NCI-H226 (cell line): ENCODE measurements around the gene FMR1.
A peak's percentile ranks its signal among the peaks of the same experiment; 100 is the strongest.

Experiments
- DNase-seq: peaks from one replicate; pipeline ENCODE4 v3.0.0-alpha.2; 2015

Gene FMR1

DNA sequence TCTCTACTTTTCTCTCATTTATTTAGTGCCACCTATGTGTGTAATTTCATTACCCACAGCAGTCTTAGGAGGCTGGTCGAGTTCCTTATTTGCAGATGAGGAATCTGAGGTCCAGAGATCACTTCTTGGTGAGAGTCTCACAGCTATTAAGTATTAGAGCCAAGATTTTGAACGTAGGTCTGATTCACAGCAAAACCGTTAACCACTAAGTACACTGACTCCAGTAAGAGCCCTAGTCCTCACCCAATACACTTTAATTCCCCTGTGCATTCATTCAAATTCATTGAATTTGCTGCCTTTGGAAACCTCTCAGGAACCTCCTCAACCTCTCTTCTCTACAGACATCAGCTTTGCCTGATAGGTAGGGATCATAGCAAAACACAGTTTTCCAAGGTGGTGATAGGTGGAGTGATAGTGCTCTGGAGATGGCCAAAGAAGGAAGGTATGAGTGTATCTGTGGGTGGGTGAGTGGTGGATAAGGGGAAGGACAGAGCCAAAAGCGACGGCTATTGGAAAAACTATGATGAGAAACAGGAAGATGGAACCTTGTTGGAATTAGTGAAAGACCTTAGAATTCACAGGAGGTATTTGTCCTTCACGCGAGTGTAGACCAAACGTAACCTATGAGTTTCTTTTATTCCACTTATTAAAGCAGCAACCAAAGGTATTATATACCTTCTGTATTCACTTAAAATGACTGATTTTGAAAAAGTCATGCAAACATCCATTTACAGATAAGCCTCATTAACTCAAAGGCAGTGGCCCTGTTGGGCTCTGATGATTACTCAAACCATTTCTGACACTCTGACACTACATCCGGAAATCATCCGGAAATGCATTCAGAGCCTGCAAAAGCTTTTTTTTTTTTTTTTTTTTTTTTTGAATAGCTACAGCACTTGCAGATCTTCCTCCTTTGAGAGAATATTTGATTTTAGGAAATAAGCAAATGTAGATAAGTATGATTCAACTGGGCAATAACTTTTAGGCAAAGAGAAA lies 6.3 kb downstream of the FMR1 start:
- DNase-seq = peak; percentile 34

- peak; percentile 33 for DNase-seq
Measured at GRCh38 chrX:147920161-147920666, 8.5 kb downstream of the FMR1 start.

- no peak for DNase-seq
Measured at GRCh38 chrX:147923605-147924004, 11.9 kb downstream of the FMR1 start.

- DNase-seq = no peak
Measured at GRCh38 chrX:147927256-147927655, 15.5 kb downstream of the FMR1 start.

- peak; percentile 25 for DNase-seq
Measured at GRCh38 chrX:147933815-147934214, 22.1 kb downstream of the FMR1 start.

DNA sequence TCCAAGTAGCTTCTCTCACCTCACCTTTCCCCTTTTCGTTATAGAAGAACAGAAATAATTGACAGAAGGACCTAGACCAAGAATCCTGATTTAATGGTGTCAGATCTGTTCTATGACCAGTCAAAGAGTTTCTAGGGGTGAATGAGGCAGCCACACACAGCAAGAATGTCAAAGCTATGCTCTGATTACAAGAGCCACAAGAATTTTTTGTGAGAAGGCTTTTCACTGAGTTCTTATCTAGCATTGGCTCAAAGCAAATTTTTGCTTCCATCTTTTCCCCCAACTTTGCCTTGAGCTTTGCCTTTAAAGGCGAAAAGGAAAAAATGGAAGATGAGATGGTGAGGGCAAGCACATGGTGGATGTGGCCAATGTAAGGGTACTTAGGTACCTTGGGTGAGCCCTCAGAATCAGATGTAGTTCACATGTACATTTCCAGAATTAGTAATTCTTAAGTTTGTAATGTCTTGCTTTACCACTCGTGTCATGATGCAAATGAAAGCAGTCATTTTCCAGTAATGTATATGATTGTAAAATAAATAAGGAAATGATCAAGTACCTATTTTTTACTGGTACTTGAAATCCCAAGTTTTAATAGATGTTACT lies 23.5 kb downstream of the FMR1 start:
- peak; percentile 52 for DNase-seq

DNA sequence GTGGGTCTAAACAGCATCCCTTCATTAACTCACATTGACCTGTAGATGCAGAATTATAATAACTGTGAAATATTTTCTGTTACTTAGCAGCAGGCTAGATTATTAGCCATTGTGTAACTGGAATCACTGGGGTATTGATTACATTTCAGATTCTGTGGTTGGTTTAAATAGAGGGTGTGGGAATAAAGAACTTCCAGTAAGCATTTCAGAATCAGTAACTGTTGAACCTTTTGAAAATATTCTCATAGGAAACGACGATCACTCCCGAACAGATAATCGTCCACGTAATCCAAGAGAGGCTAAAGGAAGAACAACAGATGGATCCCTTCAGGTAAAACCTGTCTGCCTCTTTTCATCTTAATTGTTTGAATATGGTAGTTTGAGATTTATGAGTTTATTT lies 33.6 kb downstream of the FMR1 start:
- no peak for DNase-seq

GRCh38 chrX:147948531-147948930 lies 36.8 kb downstream of the FMR1 start:
- no peak for DNase-seq

GRCh38 chrX:147950352-147950751 lies 38.6 kb downstream of the FMR1 start:
- DNase-seq = no peak

GRCh38 chrX:147953976-147954375 lies 42.3 kb downstream of the FMR1 start:
- DNase-seq = no peak

GRCh38 chrX:147957291-147957690 lies 45.6 kb downstream of the FMR1 start:
- no peak for DNase-seq

- DNase-seq = peak; percentile 44
Measured at GRCh38 chrX:147958291-147958690, 46.6 kb downstream of the FMR1 start.

GRCh38 chrX:147960722-147961121 lies 49.0 kb downstream of the FMR1 start:
- no peak for DNase-seq

DNA sequence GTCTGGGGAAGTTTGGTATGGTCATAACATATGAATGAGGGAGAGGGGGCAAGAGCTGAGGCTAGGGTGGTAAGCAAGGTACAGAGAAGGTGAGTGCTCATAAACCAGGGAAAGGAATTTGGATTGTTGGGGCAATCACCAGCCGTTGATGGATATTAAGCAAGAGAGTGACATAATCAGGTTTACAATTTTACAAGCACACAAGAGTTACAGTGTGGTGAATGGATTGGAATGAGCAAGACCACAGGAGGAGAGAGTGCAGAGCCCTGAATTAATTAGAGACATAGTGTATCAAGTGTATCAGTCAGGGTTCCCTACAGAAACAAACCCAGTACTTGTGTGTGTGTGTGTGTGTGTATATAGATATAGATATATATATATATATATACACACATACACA lies 50.8 kb downstream of the FMR1 start:
- DNase-seq = no peak

- DNase-seq = no peak
Measured at GRCh38 chrX:147978931-147979330, 67.2 kb downstream of the FMR1 start.

DNA sequence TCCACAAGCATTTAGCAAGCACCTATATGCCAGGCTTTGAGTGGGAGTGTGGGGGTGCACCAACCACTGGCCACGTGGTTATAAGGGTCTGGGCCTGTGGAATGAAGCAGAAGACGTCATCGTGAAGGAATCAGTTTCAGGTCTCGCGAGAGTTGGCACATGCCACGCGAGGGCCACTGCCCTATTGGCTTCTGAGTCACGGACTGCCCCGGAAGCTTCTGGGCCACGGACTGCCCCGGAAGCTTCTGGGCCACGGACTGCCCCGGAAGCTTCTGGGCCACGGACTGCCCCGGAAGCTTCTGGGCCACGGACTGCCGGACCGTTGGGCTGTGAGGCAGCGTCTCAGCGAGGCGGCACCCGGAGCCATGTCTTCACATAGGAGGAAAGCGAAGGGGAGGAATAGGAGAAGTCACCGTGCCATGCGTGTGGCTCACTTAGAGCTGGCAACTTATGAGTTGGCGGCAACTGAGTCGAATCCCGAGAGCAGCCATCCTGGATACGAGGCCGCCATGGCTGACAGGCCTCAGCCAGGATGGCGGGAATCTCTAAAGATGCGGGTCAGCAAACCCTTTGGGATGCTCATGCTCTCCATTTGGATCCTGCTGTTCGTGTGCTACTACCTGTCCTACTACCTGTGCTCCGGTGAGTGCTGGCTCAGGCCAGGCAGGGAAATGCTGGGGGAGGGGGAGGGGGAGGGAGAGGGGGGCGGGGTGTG lies 69.5 kb downstream of the FMR1 start, which contains the start of gene FMR1NB:
FMR1NB (plus strand) TSS at position 300 of the 715 bp plus-strand sequence; CDS start at position 366, 66 bp downstream.
- no peak for DNase-seq
